Adrenal gland (tissue), 12 donors: ENCODE measurements around the gene PSMD8. TPM values are rescaled to one million over a fixed set of nuclear protein-coding genes. Genes with fewer than 3 reads are reported as not detected.

ENCODE experiments used
- DNase-seq, 7 donors: peaks; one replicate each; pipeline ENCODE4 v3.0.0-alpha.2; 2019 to 2020
- H3K27ac ChIP-seq, 5 donors: fragments of 200-600 bp; sonication (generic) in 4 of 5; 1 replicate in 3 of 5; 2 replicates in 2 of 5; pipeline versions ENCODE4 v1.5.1 to v1.8.0; 2016 to 2020; ENCODE audit warnings: mild to moderate bottlenecking in 1 of 5
- H3K27me3 ChIP-seq: fragments of 200-600 bp; 2 replicates; pipeline ENCODE4 v1.8.0; 2021
- H3K36me3 ChIP-seq, 2 donors: fragments of 200-600 bp; replicated peaks in 1 of 2; 1 replicate in 1 of 2; 2 replicates in 1 of 2; pipeline versions ENCODE4 v1.5.1 to v1.8.0; 2018 to 2022
- H3K4me1 ChIP-seq, 2 donors: fragments of 200-600 bp; replicated peaks in 1 of 2; 1 replicate in 1 of 2; 2 replicates in 1 of 2; pipeline versions ENCODE4 v1.5.1 to v1.8.0; 2018 to 2021
- H3K4me3 ChIP-seq, 4 donors: fragments of 200-600 bp; sonication (generic) in 3 of 4; one replicate each; pipeline ENCODE4 v1.5.1; 2016 to 2018
- H3K9me3 ChIP-seq, 3 donors: fragments of 200-600 bp; sonication (generic) in 1 of 3; replicated peaks in 1 of 3; 1 replicate in 2 of 3; 2 replicates in 1 of 3; pipeline versions ENCODE4 v1.5.1 to v1.8.0; 2016 to 2021
- CTCF ChIP-seq, 6 experiments: fragments of 450-650 bp in 4 of 6; fragments of 200-600 bp in 2 of 6; sonication (generic) in 1 of 6; IDR thresholded peaks; 1 replicate in 5 of 6; 2 replicates in 1 of 6; pipeline versions ENCODE4 v1.5.1 to v1.8.0; 2016 to 2021; ENCODE audit warnings: antibody characterized with exemption in 6 of 6, mild to moderate bottlenecking in 2 of 6, moderate library complexity in 1 of 6
- POLR2A ChIP-seq, 2 donors: fragments of 450-650 bp; IDR thresholded peaks; one replicate each; pipeline ENCODE4 v1.6.1; 2017; ENCODE audit warnings: antibody characterized with exemption in 2 of 2, mild to moderate bottlenecking in 2 of 2, moderate library complexity in 1 of 2
- WGBS, 4 donors: extraction: QIAGEN DNeasy Blood & Tissue Kit in 2 of 4; methylation state at CpG; one replicate each; pipeline versions ENCODE4 v1.1.5 to v1.1.7; 2013 to 2017; 5-methylcytosine and 5-hydroxymethylcytosine counted together
- intact Hi-C, 2 donors: fragments of 100-400 bp; cut with DNase I; formaldehyde crosslinking; loops; one replicate each; pipeline versions ENCODE4 v1.14.1 to v1.15.0; 2022 to 2023
- polyA plus RNA-seq, 3 donors: library from polyadenylated mRNA; stranded (reverse); fragments of 200-250 nt in 2 of 3; fragments of 350-450 nt in 1 of 3; fragmentation: Illumina TruSeq in 1 of 3; extraction: RNeasy Lipid Tissue Mini Kit (QIAGEN cat#74804) in 1 of 3; gene quantifications; one replicate each; pipeline ENCODE4 v1.2.3, GENCODE V29; 2013 to 2014
- total RNA-seq, 9 donors: library from RNA; depleted of rRNA in 4 of 9; stranded (reverse); fragments of >200 nt in 4 of 9; fragments of 120-200 nt in 1 of 9; fragmentation: NEBNext Ultra II Directional in 1 of 9; extraction: Animal tissue kit (Norgen Biotek cat#: 25700) in 1 of 9; gene quantifications; one replicate each; pipeline versions ENCODE4 v1.1.0 to v1.2.4, GENCODE V29; 2013 to 2023
- donor health status: healthy with polysubstance abuse.
- donor health status: Bipolar disorder and iron deficiency.
- donor health status: DM: yes; HTN: yes; CAD: no.
- donor health status: DM: no; HTN: no; CAD: no.
- donor health status: DM: no; HTN: no; CAD: no.
- donor health status: DM: yes; HTN: yes; CAD: no.

The PSMD8 gene
- total and polyA plus RNA-seq, 12 donors, result 53.1 to 330 (median 205) TPM

- Histone ChIP-seq H3K4me3 (no peak overlapping the region), H3K36me3 (no peaks in the 10 kb centered on the region), H3K9me3 (no peaks in the 10 kb centered on the region), H3K27ac (no peak overlapping the region), H3K27me3 (peaks cover 26% of the 10 kb centered on the region), H3K4me1 (peaks cover 1 to 13% of the 10 kb centered on the region in 2 donors)
- TF ChIP-seq CTCF (IDR thresholded peaks at IDR 0.05) (no peak), POLR2A (IDR thresholded peaks at IDR 0.05) (no peak)
- intact Hi-C loops, result no loop called here
- no peak for DNase-seq
- WGBS, 4 donors, result 61 to 66% (median 64%) methylated on average over 6 of the region's 6 CpGs
Measured at GRCh38 chr19:38392707-38393308, 18.4 kb downstream of the PSMD8 start.

- Histone ChIP-seq H3K9me3 (no peaks in the 10 kb centered on the region), H3K36me3 (no peaks in the 10 kb centered on the region), H3K4me3 (no peak overlapping the region), H3K27me3 (peaks cover 37% of the 10 kb centered on the region), H3K27ac (no peak overlapping the region), H3K4me1 (no peaks in the 10 kb centered on the region)
- DNase-seq, result no peak
- 7 to 39% (median 8%) methylated on average over 4 to 30 of the region's 30 CpGs for WGBS, 4 donors
- intact Hi-C loops, result no loop called here
- TF ChIP-seq CTCF (IDR thresholded peaks at IDR 0.05) (no peak), POLR2A (IDR thresholded peaks at IDR 0.05) (no peak)
Measured at GRCh38 chr19:38394488-38394887, 20.1 kb downstream of the PSMD8 start.

- WGBS, 4 donors, result 6 to 30% (median 6%) methylated on average over 2 to 86 of the region's 86 CpGs
- Histone ChIP-seq H3K27ac (no peak overlapping the region), H3K27me3 (peaks cover 37% of the 10 kb centered on the region), H3K4me1 (no peaks in the 10 kb centered on the region), H3K36me3 (no peaks in the 10 kb centered on the region), H3K9me3 (no peaks in the 10 kb centered on the region), H3K4me3 (no peak overlapping the region)
- intact Hi-C loops, result no loop called here
- DNase-seq, result no peak
- TF ChIP-seq POLR2A (IDR thresholded peaks at IDR 0.05), result no peak
- TF ChIP-seq CTCF (IDR thresholded peaks at IDR 0.05), result no peak
Measured at GRCh38 chr19:38395381-38396114, 21.2 kb downstream of the PSMD8 start.

- Histone ChIP-seq H3K27ac (no peak overlapping the region), H3K4me3 (no peak overlapping the region), H3K27me3 (peaks cover 37% of the 10 kb centered on the region), H3K4me1 (peaks cover 0 to 5% of the 10 kb centered on the region in 2 donors), H3K36me3 (no peaks in the 10 kb centered on the region), H3K9me3 (no peaks in the 10 kb centered on the region)
- TF ChIP-seq CTCF (IDR thresholded peaks at IDR 0.05), result no peak
- no peak for TF ChIP-seq POLR2A (IDR thresholded peaks at IDR 0.05)
- WGBS, 4 donors, result 41 to 50% (median 48%) methylated on average over 3 to 9 of the region's 9 CpGs
- DNase-seq, result no peak
- intact Hi-C loops, result no loop called here
Measured at GRCh38 chr19:38399081-38399480, 24.7 kb downstream of the PSMD8 start.
